SU-DHL-6 (cell line): ENCODE results near the gene DNAH12.

Experiments
- H2AFZ ChIP-seq: fragments of 200-600 bp; sonication (generic); 2 replicates; pipeline ENCODE4 v1.6.1; 2014; ENCODE audit warnings: low read depth, mild to moderate bottlenecking, moderate library complexity, mixed read lengths, antibody characterized with exemption, low read length; ENCODE audit not compliant: severe bottlenecking
- H3F3A ChIP-seq: fragments of 200-600 bp; shearing (Covaris generic); 2 replicates; pipeline ENCODE4 v1.6.0; 2016; ENCODE audit warnings: antibody characterized with exemption, mild to moderate bottlenecking; ENCODE audit not compliant: insufficient read depth
- H3K27ac ChIP-seq: fragments of 200-600 bp; sonication (generic); 2 replicates; pipeline ENCODE4 v1.5.1; 2016; ENCODE audit warnings: low read depth, mild to moderate bottlenecking, low read length, moderate library complexity, mixed read lengths
- H3K27me3 ChIP-seq: fragments of 200-600 bp; sonication (generic), shearing (Covaris generic); 2 replicates; pipeline ENCODE4 v1.6.0; 2014; ENCODE audit warnings: mild to moderate bottlenecking, low read length
- H3K36me3 ChIP-seq: fragments of 200-600 bp; sonication (generic); 2 replicates; pipeline ENCODE4 v1.6.1; 2014; ENCODE audit warnings: mild to moderate bottlenecking, low read length, mixed read lengths
- H3K4me2 ChIP-seq: fragments of 300-600, 200-600 bp; shearing (Covaris generic), sonication (generic); 2 replicates; pipeline ENCODE4 v1.6.0; 2014; ENCODE audit warnings: low read length, low read depth, mild to moderate bottlenecking; ENCODE audit not compliant: poor library complexity, severe bottlenecking
- H3K4me3 ChIP-seq: fragments of 200-600 bp; sonication (generic); 2 replicates; pipeline ENCODE4 v1.5.1; 2014; ENCODE audit warnings: antibody characterized with exemption, low read length, mild to moderate bottlenecking, mixed read lengths; ENCODE audit not compliant: insufficient read depth, poor library complexity, severe bottlenecking
- H3K79me2 ChIP-seq: fragments of 200-600 bp; sonication (generic); 2 replicates; pipeline ENCODE4 v1.6.1; 2014; ENCODE audit warnings: mild to moderate bottlenecking, low read length, moderate library complexity; ENCODE audit not compliant: insufficient read depth
- H3K9ac ChIP-seq: fragments of 200-600 bp; sonication (generic); 2 replicates; pipeline ENCODE4 v1.7.0; 2014; ENCODE audit warnings: mild to moderate bottlenecking, low read length
- H3K9me2 ChIP-seq: fragments of 200-600 bp; sonication (generic); replicated peaks from 2 replicates; pipeline ENCODE4 v1.6.1; 2014; ENCODE audit warnings: low read length; ENCODE audit not compliant: insufficient read depth
- H3K9me3 ChIP-seq: fragments of 200-600 bp; sonication (generic); 2 replicates; pipeline ENCODE4 v1.6.1; 2014; ENCODE audit warnings: low read length, mixed read lengths; ENCODE audit not compliant: insufficient read depth
- H4K20me1 ChIP-seq: fragments of 200-600 bp; sonication (generic); 2 replicates; pipeline ENCODE4 v1.6.1; 2014; ENCODE audit warnings: low read depth, mild to moderate bottlenecking, antibody characterized with exemption, low read length, moderate library complexity, mixed read lengths
- CTCF ChIP-seq: fragments of 200-600 bp; sonication (generic); IDR thresholded peaks from one replicate; pipeline ENCODE4 v1.5.1; 2017; ENCODE audit warnings: antibody characterized with exemption, mild to moderate bottlenecking, low read length, moderate library complexity; ENCODE audit not compliant: insufficient read depth, poor library complexity, severe bottlenecking
- EZH2phosphoT487 ChIP-seq: fragments of 200-600 bp; sonication (generic), shearing (Covaris generic); conservative IDR thresholded peaks from 2 replicates; pipeline ENCODE4 v1.6.1; 2018; ENCODE audit warnings: mild to moderate bottlenecking, antibody characterized with exemption, low read length, moderate library complexity, mixed read lengths

The DNAH12 gene

GRCh38 chr3:57256844-57257243, 287.3 kb downstream of the DNAH12 start:
- no peak overlapping the region for H3K9ac ChIP-seq
- peaks cover 9% of the 10 kb centered on the region for H3F3A ChIP-seq
- H3K4me3 ChIP-seq = no peak overlapping the region
- no peak overlapping the region for H3K27ac ChIP-seq
- H3K9me3 ChIP-seq = no peaks in the 10 kb centered on the region
- no peaks in the 10 kb centered on the region for H3K79me2 ChIP-seq
- TF ChIP-seq EZH2phosphoT487 = no peak
- no peak for TF ChIP-seq CTCF
- H2AFZ ChIP-seq = no peak overlapping the region
- no peaks in the 10 kb centered on the region for H3K27me3 ChIP-seq
- H4K20me1 ChIP-seq = no peaks in the 10 kb centered on the region
- no peak overlapping the region for H3K4me2 ChIP-seq
- H3K9me2 ChIP-seq = no peaks in the 10 kb centered on the region
- peaks cover 50% of the 10 kb centered on the region for H3K36me3 ChIP-seq

GRCh38 chr3:57252404-57252803, 291.7 kb downstream of the DNAH12 start:
- H3F3A ChIP-seq = peaks cover 9% of the 10 kb centered on the region
- no peaks in the 10 kb centered on the region for H3K9me2 ChIP-seq
- no peaks in the 10 kb centered on the region for H3K79me2 ChIP-seq
- TF ChIP-seq CTCF (no peak), EZH2phosphoT487 (no peak)
- no peak overlapping the region for H3K4me2 ChIP-seq
- no peaks in the 10 kb centered on the region for H3K27me3 ChIP-seq
- no peaks in the 10 kb centered on the region for H3K9me3 ChIP-seq
- no peak overlapping the region for H3K9ac ChIP-seq
- peaks cover 35% of the 10 kb centered on the region for H3K36me3 ChIP-seq
- no peak overlapping the region for H3K4me3 ChIP-seq
- H3K27ac ChIP-seq = no peak overlapping the region
- H4K20me1 ChIP-seq = no peaks in the 10 kb centered on the region
- H2AFZ ChIP-seq = no peak overlapping the region

GRCh38 chr3:57244946-57245345, 299.2 kb downstream of the DNAH12 start:
- Histone ChIP-seq H3K36me3 (peaks cover 53% of the 10 kb centered on the region), H3K4me2 (no peak overlapping the region), H3K4me3 (no peak overlapping the region), H3K27me3 (no peaks in the 10 kb centered on the region), H3K9me2 (no peaks in the 10 kb centered on the region), H3K79me2 (no peaks in the 10 kb centered on the region), H3F3A (0 out of 2 replicates have a peak, but pooled peaks cover 3% of the 10 kb centered on the region), H3K9me3 (no peaks in the 10 kb centered on the region), H3K27ac (no peak overlapping the region), H2AFZ (no peak overlapping the region), H4K20me1 (no peaks in the 10 kb centered on the region), H3K9ac (no peak overlapping the region)
- TF ChIP-seq EZH2phosphoT487 (no peak), CTCF (no peak)
